ENCODE results near the gene NEURL3. TPM values are rescaled to one million over a fixed set of nuclear protein-coding genes. Genes with fewer than 3 reads are reported as not detected.

NEURL3 gene
- total and polyA plus RNA-seq, 2 donors from 2014 or later: 3.2 to 11.1 TPM

- H3K27me3 ChIP-seq (ENCODE audit: control insufficient read depth, insufficient read depth, low read length): no peaks in the 10 kb centered on the region
- H3K4me3 ChIP-seq (ENCODE audit: low read length in 3 of 3): peak overlapping the region in 2 of 3 donors; percentile 61
- intact Hi-C loops (cut with DNase I): loop anchor here (10.0 kb wide), 1 partner anchor 103 kb away; no protein-coding TSS in a partner anchor
- peaks cover 5 to 41% (median 25%) of the 10 kb centered on the region in 3 donors for H3K4me1 ChIP-seq (ENCODE audit: control insufficient read depth in 2 of 3, insufficient read depth in 2 of 3, low read depth in 1 of 3, low read length in 3 of 3)
- H3K27ac ChIP-seq (ENCODE audit: low read depth in 2 of 2, low read length in 2 of 2): peak overlapping the region in 1 of 2 donors; percentile 33
- no peaks in the 10 kb centered on the region for H3K36me3 ChIP-seq (ENCODE audit: control insufficient read depth in 2 of 3, insufficient read depth in 3 of 3, low read length in 3 of 3)
- H3K9ac ChIP-seq (ENCODE audit: low read length in 3 of 3): peak overlapping the region in 1 of 3 donors; percentile 75
- TF ChIP-seq, protein P1, sequence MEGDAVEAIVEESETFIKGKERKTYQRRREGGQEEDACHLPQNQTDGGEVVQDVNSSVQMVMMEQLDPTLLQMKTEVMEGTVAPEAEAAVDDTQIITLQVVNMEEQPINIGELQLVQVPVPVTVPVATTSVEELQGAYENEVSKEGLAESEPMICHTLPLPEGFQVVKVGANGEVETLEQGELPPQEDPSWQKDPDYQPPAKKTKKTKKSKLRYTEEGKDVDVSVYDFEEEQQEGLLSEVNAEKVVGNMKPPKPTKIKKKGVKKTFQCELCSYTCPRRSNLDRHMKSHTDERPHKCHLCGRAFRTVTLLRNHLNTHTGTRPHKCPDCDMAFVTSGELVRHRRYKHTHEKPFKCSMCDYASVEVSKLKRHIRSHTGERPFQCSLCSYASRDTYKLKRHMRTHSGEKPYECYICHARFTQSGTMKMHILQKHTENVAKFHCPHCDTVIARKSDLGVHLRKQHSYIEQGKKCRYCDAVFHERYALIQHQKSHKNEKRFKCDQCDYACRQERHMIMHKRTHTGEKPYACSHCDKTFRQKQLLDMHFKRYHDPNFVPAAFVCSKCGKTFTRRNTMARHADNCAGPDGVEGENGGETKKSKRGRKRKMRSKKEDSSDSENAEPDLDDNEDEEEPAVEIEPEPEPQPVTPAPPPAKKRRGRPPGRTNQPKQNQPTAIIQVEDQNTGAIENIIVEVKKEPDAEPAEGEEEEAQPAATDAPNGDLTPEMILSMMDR (IDR thresholded peaks at IDR 0.05; ENCODE audit: borderline replicate concordance, extremely low read depth, insufficient read depth): peak; percentile 96
- DNase-seq: peak; percentile 72 to 89 (median 85)
- FAIRE-seq: no peak
- H3K9me3 ChIP-seq (ENCODE audit: control insufficient read depth in 2 of 3, insufficient read depth in 1 of 3, low read length in 3 of 3): no peaks in the 10 kb centered on the region
Observed at GRCh38 chr2:96507957-96508520, 2.9 kb upstream of the NEURL3 start.

DNA sequence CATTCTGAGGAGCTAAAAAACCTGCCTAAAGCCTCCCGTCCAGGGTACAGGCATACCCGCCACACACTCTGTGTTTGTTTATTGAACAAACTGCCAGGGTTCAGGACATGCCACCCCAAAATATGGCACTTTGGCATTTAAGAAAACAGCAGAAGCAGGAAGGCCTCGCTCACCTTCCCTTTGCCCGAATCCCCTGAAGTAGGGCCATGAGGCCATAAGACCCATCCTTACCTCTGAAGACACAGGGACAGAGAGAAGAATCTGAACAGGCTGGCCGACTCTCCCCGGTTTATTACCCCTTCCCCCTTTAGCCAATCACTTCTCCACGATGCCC lies 1.7 kb upstream of the NEURL3 start:
- peaks cover 5 to 53% (median 29%) of the 10 kb centered on the region in 3 donors for H3K4me1 ChIP-seq (ENCODE audit: control insufficient read depth in 2 of 3, insufficient read depth in 2 of 3, low read depth in 1 of 3, low read length in 3 of 3)
- TF ChIP-seq, protein P1 (IDR thresholded peaks at IDR 0.05; ENCODE audit: borderline replicate concordance, extremely low read depth, insufficient read depth): no peak
- peak overlapping the region in 1 of 3 donors; percentile 19 for H3K9ac ChIP-seq (ENCODE audit: low read length in 3 of 3)
- H3K27ac ChIP-seq (ENCODE audit: low read depth in 2 of 2, low read length in 2 of 2): peak overlapping the region in 1 of 2 donors; percentile 51
- intact Hi-C loops (cut with DNase I): loop anchor here (10.0 kb wide), 1 partner anchor 102 kb away; no protein-coding TSS in a partner anchor
- DNase-seq (no peak), FAIRE-seq (no peak)
- no peaks in the 10 kb centered on the region for H3K9me3 ChIP-seq (ENCODE audit: control insufficient read depth in 2 of 3, insufficient read depth in 1 of 3, low read length in 3 of 3)
- H3K4me3 ChIP-seq (ENCODE audit: low read length in 3 of 3): no peak overlapping the region
- H3K27me3 ChIP-seq (ENCODE audit: control insufficient read depth, insufficient read depth, low read length): no peaks in the 10 kb centered on the region
- no peaks in the 10 kb centered on the region for H3K36me3 ChIP-seq (ENCODE audit: control insufficient read depth in 2 of 3, insufficient read depth in 3 of 3, low read length in 3 of 3)

- H3K27ac ChIP-seq (ENCODE audit: low read depth in 2 of 2, low read length in 2 of 2): peak overlapping the region; percentile 82 to 90
- H3K4me1 ChIP-seq (ENCODE audit: control insufficient read depth in 2 of 3, insufficient read depth in 2 of 3, low read depth in 1 of 3, low read length in 3 of 3): peaks cover 5 to 56% (median 29%) of the 10 kb centered on the region in 3 donors
- FAIRE-seq (no peak), DNase-seq (no peak)
- no peak overlapping the region for H3K4me3 ChIP-seq (ENCODE audit: low read length in 3 of 3)
- intact Hi-C loops (cut with DNase I): loop anchor here (10.0 kb wide), 1 partner anchor 101 kb away; no protein-coding TSS in a partner anchor
- no peaks in the 10 kb centered on the region for H3K9me3 ChIP-seq (ENCODE audit: control insufficient read depth in 2 of 3, insufficient read depth in 1 of 3, low read length in 3 of 3)
- no peaks in the 10 kb centered on the region for H3K27me3 ChIP-seq (ENCODE audit: control insufficient read depth, insufficient read depth, low read length)
- TF ChIP-seq, protein P1 (IDR thresholded peaks at IDR 0.05; ENCODE audit: borderline replicate concordance, extremely low read depth, insufficient read depth): no peak
- H3K9ac ChIP-seq (ENCODE audit: low read length in 3 of 3): peak overlapping the region in 2 of 3 donors; percentile 19 to 37
- no peaks in the 10 kb centered on the region for H3K36me3 ChIP-seq (ENCODE audit: control insufficient read depth in 2 of 3, insufficient read depth in 3 of 3, low read length in 3 of 3)
Observed at GRCh38 chr2:96506016-96506906, 1.1 kb upstream of the NEURL3 start.
